K562 (cell line): ENCODE measurements around the gene RRAS. TPM values are rescaled to one million over a fixed set of nuclear protein-coding genes. Genes with fewer than 3 reads are reported as not detected.
A peak's percentile ranks its signal among the peaks of the same experiment; 100 is the strongest.

ENCODE experiments used
- BRCA1 ChIP-seq, 2 experiments: fragments of 450-650 bp in 1 of 2; sonication (generic) in 1 of 2; formaldehyde crosslinking in 1 of 2; IDR thresholded peaks; 2 replicates each; pipeline versions ENCODE4 v1.5.0 to v1.6.1; 2017 to 2020; ENCODE audit warnings: mild to moderate bottlenecking in 1 of 2, missing genetic modification reagents in 1 of 2
- CHCHD3 ChIP-seq: fragments of 250-450 bp; sonication (Bioruptor Pico); IDR thresholded peaks from 2 replicates; pipeline ENCODE4 v2.1.2; 2022; ENCODE audit warnings: mild to moderate bottlenecking
- EHMT2 ChIP-seq: fragments of 450-650 bp; IDR thresholded peaks from 2 replicates; pipeline ENCODE4 v1.6.1; 2018; ENCODE audit warnings: antibody characterized with exemption
- GTF2F1 ChIP-seq: IDR thresholded peaks from 2 replicates; pipeline ENCODE4 v1.6.1; 2011; ENCODE audit warnings: low read depth, low read length, improper control_type of control experiment
- HDAC6 ChIP-seq: IDR thresholded peaks from 2 replicates; pipeline ENCODE4 v1.6.1; 2012; ENCODE audit warnings: low read depth, mild to moderate bottlenecking, control low read depth, inconsistent platforms, low read length, moderate library complexity
- HIVEP1 ChIP-seq: fragments of 250-450 bp; sonication (Bioruptor Pico); IDR thresholded peaks from 2 replicates; pipeline ENCODE4 v1.4.0; 2020; ENCODE audit warnings: mild to moderate bottlenecking
- HNRNPL ChIP-seq: fragments of 200-400 bp; formaldehyde crosslinking; IDR thresholded peaks from 2 replicates; pipeline ENCODE4 v1.6.1; 2017; ENCODE audit warnings: low read depth, mild to moderate bottlenecking, low read length
- KAT7 ChIP-seq: sonication (generic); formaldehyde crosslinking; IDR thresholded peaks from 2 replicates; pipeline ENCODE4 v1.8.0; 2022; ENCODE audit warnings: missing genetic modification reagents, mild to moderate bottlenecking, borderline replicate concordance
- MCM2 ChIP-seq: fragments of 450-650 bp; IDR thresholded peaks from 2 replicates; pipeline ENCODE4 v1.6.1; 2017; ENCODE audit warnings: low read depth, mild to moderate bottlenecking
- MECOM ChIP-seq: fragments of 250-450 bp; sonication (Bioruptor Pico); IDR thresholded peaks from 2 replicates; pipeline ENCODE4 v1.8.0; 2022; ENCODE audit warnings: inconsistent platforms
- MNT ChIP-seq, 2 experiments: fragments of 450-650 bp; conservative IDR thresholded peaks; 2 replicates each; pipeline ENCODE4 v1.6.1; 2017; ENCODE audit warnings: mild to moderate bottlenecking in 2 of 2, moderate library complexity in 2 of 2
- PREB ChIP-seq: sonication (generic); formaldehyde crosslinking; IDR thresholded peaks from 2 replicates; pipeline ENCODE4 v1.8.1; 2023; ENCODE audit warnings: mild to moderate bottlenecking, missing genetic modification reagents
- RCOR1 ChIP-seq, 2 experiments: IDR thresholded peaks; 2 replicates each; pipeline ENCODE4 v1.6.1; 2012; ENCODE audit warnings: low read depth in 2 of 2, low read length in 2 of 2, borderline replicate concordance in 1 of 2, improper control_type of control experiment in 1 of 2
- SMARCB1 ChIP-seq: IDR thresholded peaks from 2 replicates; pipeline ENCODE4 v1.6.1; 2011; ENCODE audit warnings: improper control_type of control experiment, low read depth; ENCODE audit not compliant: insufficient read length
- TEAD4 ChIP-seq, 2 experiments: sonication (generic) in 1 of 2; formaldehyde crosslinking in 1 of 2; IDR thresholded peaks; 2 replicates each; pipeline versions ENCODE4 v1.6.1 to v1.8.0; 2012 to 2022; ENCODE audit warnings: borderline replicate concordance in 1 of 2, inconsistent platforms in 1 of 2, low read length in 1 of 2, mild to moderate bottlenecking in 1 of 2, missing genetic modification reagents in 1 of 2
- YY1 ChIP-seq, 3 experiments: IDR thresholded peaks; 2 replicates each; pipeline ENCODE4 v1.6.1; 2011; ENCODE audit warnings: low read length in 2 of 3, mild to moderate bottlenecking in 2 of 3, moderate library complexity in 2 of 3, borderline replicate concordance in 1 of 3, control low read depth in 1 of 3, low read depth in 1 of 3; ENCODE audit not compliant: insufficient read depth in 3 of 3, insufficient replicate concordance in 2 of 3, control insufficient read depth in 1 of 3, insufficient read length in 1 of 3; ENCODE audit errors: extremely low read depth in 1 of 3
- ZNF3 ChIP-seq: fragments of 250-450 bp; sonication (Bioruptor Pico); IDR thresholded peaks from 2 replicates; pipeline ENCODE4 v1.5.0; 2021; ENCODE audit warnings: mild to moderate bottlenecking, moderate library complexity
- ZNF311 ChIP-seq: fragments of 250-450 bp; sonication (Bioruptor Pico); IDR thresholded peaks from 2 replicates; pipeline ENCODE4 v1.4.0; 2020; ENCODE audit warnings: mild to moderate bottlenecking, moderate library complexity
- ZNF583 ChIP-seq: fragments of 250-450 bp; sonication (Bioruptor Pico); IDR thresholded peaks from 2 replicates; pipeline ENCODE4 v1.4.0; 2020
- ZSCAN29 ChIP-seq: fragments of 450-650 bp; IDR thresholded peaks from 2 replicates; pipeline ENCODE4 v1.6.1; 2017
- polyA plus RNA-seq, 8 experiments: library from polyadenylated mRNA; depleted of rRNA in 4 of 8; stranded (reverse) in 5 of 8; unstranded in 3 of 8; fragments of >200 nt; fragmentation: Nextera tagmentation in 2 of 8; fragmentation: Illumina TruSeq in 1 of 8; extraction: Ambion mirVana in 2 of 8; extraction: Trizol in 1 of 8; gene quantifications; 2 replicates each; pipeline versions ENCODE4 v1.2.1 to v1.2.3, GENCODE V29; 2011 to 2014; ENCODE audit warnings: inconsistent platforms in 1 of 8, missing spikeins in 1 of 8
- total RNA-seq, 7 experiments: library from RNA; depleted of rRNA in 6 of 7; stranded (reverse); fragments of >200 nt in 6 of 7; fragmentation: Illumina TruSeq in 2 of 7; extraction: Trizol in 2 of 7; gene quantifications; 2 replicates each; pipeline versions ENCODE4 v1.2.1 to v1.2.3, GENCODE V29; 2011 to 2021; ENCODE audit warnings: low replicate concordance in 1 of 7
- TF ChIP-seq, protein P1 (sequence below): fragments of 250-450 bp; sonication (Bioruptor Pico); IDR thresholded peaks from 2 replicates; pipeline ENCODE4 v1.9.0; 2021; ENCODE audit warnings: mild to moderate bottlenecking
- TF ChIP-seq, protein P2 (sequence below): fragments of 450-650 bp; IDR thresholded peaks from 2 replicates; pipeline ENCODE4 v1.6.1; 2017; ENCODE audit warnings: antibody characterized with exemption

The RRAS gene
- total and polyA plus RNA-seq, 9 of the 15 experiments (the other 6 are each of a cell fraction or from before 2014, with no cell fraction given), result 0.70 to 17.3 (median 8.2) TPM

DNA sequence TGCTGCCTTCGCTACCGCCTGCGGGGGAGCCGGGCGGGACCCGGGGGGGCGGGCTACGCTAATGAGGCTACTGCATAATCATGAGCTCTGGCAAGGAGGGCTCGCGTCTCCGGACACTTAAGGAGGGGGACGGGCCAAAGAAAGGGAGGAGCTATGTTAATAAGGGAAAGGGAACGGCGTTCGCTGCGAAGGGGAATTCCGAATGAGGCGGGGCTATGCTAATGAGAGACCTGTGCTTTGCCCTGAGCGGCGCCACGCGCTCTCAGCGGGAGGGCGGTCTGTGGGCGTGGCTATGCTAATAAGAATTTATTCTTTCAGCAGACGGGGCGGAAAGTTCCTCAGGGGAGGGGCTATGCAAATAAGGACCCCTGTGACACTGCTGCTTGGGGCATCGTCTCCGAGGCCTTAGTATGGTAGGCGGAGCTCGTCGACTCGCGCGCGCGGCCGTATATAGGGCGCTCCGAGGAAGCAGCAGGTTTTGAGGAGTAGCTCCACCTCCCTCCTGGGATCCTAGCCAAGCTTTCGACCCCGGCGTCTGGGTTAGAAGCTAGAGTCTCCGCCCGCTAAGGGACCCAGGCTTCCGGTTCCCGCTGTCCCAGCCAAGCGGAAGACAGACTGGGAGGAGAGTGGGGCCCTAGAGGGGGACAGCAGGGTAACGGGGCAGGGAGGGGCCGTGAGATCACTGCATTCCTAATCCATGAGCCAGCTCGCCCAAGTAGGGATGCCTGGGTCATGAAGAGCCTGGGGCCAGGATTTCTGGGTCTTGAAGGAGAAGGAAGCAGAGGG, at the start of gene RRAS (continued):
- TF ChIP-seq, protein P1, sequence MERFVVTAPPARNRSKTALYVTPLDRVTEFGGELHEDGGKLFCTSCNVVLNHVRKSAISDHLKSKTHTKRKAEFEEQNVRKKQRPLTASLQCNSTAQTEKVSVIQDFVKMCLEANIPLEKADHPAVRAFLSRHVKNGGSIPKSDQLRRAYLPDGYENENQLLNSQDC (CRISPR knock-in tag), result no peak
- TF ChIP-seq MCM2 (no peak), YY1 (IDR thresholded peaks at IDR 0.05; ENCODE audit: borderline replicate concordance in 1 of 3, control insufficient read depth in 1 of 3, extremely low read depth in 1 of 3, insufficient read depth in 3 of 3, insufficient read length in 1 of 3, insufficient replicate concordance in 2 of 3, low read depth in 1 of 3, low read length in 2 of 3) (peak in 1 of 3 experiments; percentile 58), MNT (conservative IDR thresholded peaks at IDR 0.05) (peak; percentile 76 to 78), ZNF3 (no peak), BRCA1 (IDR thresholded peaks at IDR 0.05) (no peak), BRCA1 (CRISPR knock-in tag; IDR thresholded peaks at IDR 0.05) (no peak), MECOM (no peak), CHCHD3 (CRISPR knock-in tag) (no peak), EHMT2 (no peak), RCOR1 (IDR thresholded peaks at IDR 0.05; ENCODE audit: borderline replicate concordance in 1 of 2, low read depth in 2 of 2, low read length in 2 of 2) (peak; percentile 5 to 52; a peak in 2 of 4 replicates), GTF2F1 (0 out of 2 replicates have a peak, but pooled peaks have one; percentile 39), HDAC6 (no peak), HIVEP1 (CRISPR knock-in tag) (no peak), KAT7 (CRISPR knock-in tag) (peak; percentile 65; the same call in 1 of the 2 replicates), TEAD4 (IDR thresholded peaks at IDR 0.05; ENCODE audit: low read length) (peak; percentile 72), TEAD4 (CRISPR knock-in tag; IDR thresholded peaks at IDR 0.05; ENCODE audit: borderline replicate concordance) (no peak; the same call in 1 of the 2 replicates), ZSCAN29 (no peak), PREB (no peak), SMARCB1 (no peak), ZNF583 (no peak), HNRNPL (no peak), ZNF311 (CRISPR knock-in tag) (no peak)
- TF ChIP-seq, protein P2, sequence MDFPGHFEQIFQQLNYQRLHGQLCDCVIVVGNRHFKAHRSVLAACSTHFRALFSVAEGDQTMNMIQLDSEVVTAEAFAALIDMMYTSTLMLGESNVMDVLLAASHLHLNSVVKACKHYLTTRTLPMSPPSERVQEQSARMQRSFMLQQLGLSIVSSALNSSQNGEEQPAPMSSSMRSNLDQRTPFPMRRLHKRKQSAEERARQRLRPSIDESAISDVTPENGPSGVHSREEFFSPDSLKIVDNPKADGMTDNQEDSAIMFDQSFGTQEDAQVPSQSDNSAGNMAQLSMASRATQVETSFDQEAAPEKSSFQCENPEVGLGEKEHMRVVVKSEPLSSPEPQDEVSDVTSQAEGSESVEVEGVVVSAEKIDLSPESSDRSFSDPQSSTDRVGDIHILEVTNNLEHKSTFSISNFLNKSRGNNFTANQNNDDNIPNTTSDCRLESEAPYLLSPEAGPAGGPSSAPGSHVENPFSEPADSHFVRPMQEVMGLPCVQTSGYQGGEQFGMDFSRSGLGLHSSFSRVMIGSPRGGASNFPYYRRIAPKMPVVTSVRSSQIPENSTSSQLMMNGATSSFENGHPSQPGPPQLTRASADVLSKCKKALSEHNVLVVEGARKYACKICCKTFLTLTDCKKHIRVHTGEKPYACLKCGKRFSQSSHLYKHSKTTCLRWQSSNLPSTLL, result no peak
